ENCODE data around the gene BRI3. TPM values are rescaled to one million over a fixed set of nuclear protein-coding genes. Genes with fewer than 3 reads are reported as not detected.
A peak's percentile ranks its signal among the peaks of the same experiment; 100 is the strongest.

BRI3 gene
- total and polyA plus RNA-seq, 2 of the 4 experiments (the other 2 are of a cell fraction): 24.7 to 68.3 TPM

GRCh38 chr7:98251601-98252424, 29.7 kb upstream of the BRI3 start, which contains the start of gene TECPR1:
TECPR1 (minus strand) TSS chr7:98252232; CDS start chr7:98246146, 6,086 bp downstream.
- H4K20me1 ChIP-seq (ENCODE audit: insufficient read depth, low read length): no peaks in the 10 kb centered on the region; the same call in 1 of the 2 replicates
- H3K27ac ChIP-seq (ENCODE audit: insufficient read depth, low read length): peak within 1 kb of the TSS; percentile 62
- no TSS peak for BruUV-seq (replicated peaks)
- peaks cover 32 to 47% of the 10 kb centered on the region in 2 experiments for H3K79me1 ChIP-seq (ENCODE audit: low read depth in 1 of 2, low read length in 2 of 2)
- peak within 1 kb of the TSS; percentile 73 for H3K4ac ChIP-seq (ENCODE audit: low read depth, low read length)
- H3K9ac ChIP-seq (ENCODE audit: low read depth, low read length): peak within 1 kb of the TSS; percentile 72
- H2AK9ac ChIP-seq (replicated peaks; ENCODE audit: low read depth, low read length, poor library complexity): peak within 1 kb of the TSS; percentile 96
- WGBS, 2 experiments (ENCODE audit: extremely low coverage in 2 of 2, insufficient read length in 1 of 2): 0% methylated on average over 29 of the region's 69 CpGs; no CpG with 5 or more reads in 1 of the 2 experiments
- H3K4me1 ChIP-seq (ENCODE audit: control insufficient read depth, insufficient read depth, low read length): peaks cover 8% of the 10 kb centered on the region
- H3K14ac ChIP-seq (replicated peaks; ENCODE audit: low read depth, low read length): peak within 1 kb of the TSS; percentile 87
- ATAC-seq (ENCODE audit: low read depth) (peak; percentile 100), DNase-seq (peak; percentile 86)
- in situ Hi-C loops (cut with MboI; ENCODE audit: low sequenced_read_pairs) (no loop called here), intact Hi-C loops (cut with micrococcal nuclease) (loop anchor here (1.0 kb wide), 2 partner anchors 40 to 146 kb away; partner anchors contain the start of gene LMTK2), dilution Hi-C loops (cut with HindIII; ENCODE audit: low sequenced_read_pairs, unreplicated experiment) (no loop called here)
- peak within 1 kb of the TSS; percentile 99 for H2AFZ ChIP-seq (replicated peaks; ENCODE audit: low read length, poor library complexity)
- H3K36me3 ChIP-seq (ENCODE audit: control insufficient read depth, insufficient read depth, low read length): peaks cover 2% of the 10 kb centered on the region; the same call in 1 of the 2 replicates
- H3K4me2 ChIP-seq (ENCODE audit: low read depth, low read length): peak within 1 kb of the TSS; percentile 91
- peak within 1 kb of the TSS; percentile 42 for H2BK5ac ChIP-seq (ENCODE audit: low read depth, low read length, poor library complexity, severe bottlenecking)
- POLR2A ChIA-PET (ENCODE audit: unreplicated experiment): no interaction called here
- no peak within 1 kb of the TSS for H2BK20ac ChIP-seq (ENCODE audit: low read depth, low read length)
- peak within 1 kb of the TSS; percentile 54; the same call in 1 of the 2 replicates for H4K91ac ChIP-seq (ENCODE audit: insufficient read depth, low read depth, low read length)
- H2BK120ac ChIP-seq (ENCODE audit: low read depth, low read length): peak within 1 kb of the TSS; percentile 12; the same call in 1 of the 2 replicates
- CTCF ChIA-PET: interaction anchor here (0.5 kb wide), 1 partner anchor 147 kb away, joined by 7 read pairs; no protein-coding TSS in a partner anchor
- no peak within 1 kb of the TSS; the same call in 1 of the 2 replicates for H3K23ac ChIP-seq (ENCODE audit: low read depth, low read length)
- peak within 1 kb of the TSS; percentile 94 for H3K4me3 ChIP-seq (ENCODE audit: insufficient read depth, low read depth, low read length)
- H3K9me3 ChIP-seq (ENCODE audit: control insufficient read depth, insufficient read depth, low read length): no peaks in the 10 kb centered on the region
- no peak within 1 kb of the TSS for H2BK15ac ChIP-seq (ENCODE audit: low read depth, low read length)
- H4K5ac ChIP-seq (ENCODE audit: low read depth, low read length): peak within 1 kb of the TSS; percentile 72
- H2AK5ac ChIP-seq (ENCODE audit: low read depth, low read length): peak within 1 kb of the TSS; percentile 63
- H3K18ac ChIP-seq (ENCODE audit: low read depth, low read length): no peak within 1 kb of the TSS
- H3K27me3 ChIP-seq (ENCODE audit: control insufficient read depth, insufficient read depth, low read length): no peaks in the 10 kb centered on the region
- H3K9me1 ChIP-seq (ENCODE audit: insufficient read depth, low read length): no peaks in the 10 kb centered on the region; the same call in 1 of the 2 replicates
- peak within 1 kb of the TSS; percentile 69 to 87 for H4K8ac ChIP-seq (ENCODE audit: low read depth in 2 of 2, low read length in 2 of 2)
- H3K56ac ChIP-seq (ENCODE audit: extremely low read depth, insufficient read depth, low read length): no peak within 1 kb of the TSS; the same call in 1 of the 2 replicates
- TF ChIP-seq, protein P1, sequence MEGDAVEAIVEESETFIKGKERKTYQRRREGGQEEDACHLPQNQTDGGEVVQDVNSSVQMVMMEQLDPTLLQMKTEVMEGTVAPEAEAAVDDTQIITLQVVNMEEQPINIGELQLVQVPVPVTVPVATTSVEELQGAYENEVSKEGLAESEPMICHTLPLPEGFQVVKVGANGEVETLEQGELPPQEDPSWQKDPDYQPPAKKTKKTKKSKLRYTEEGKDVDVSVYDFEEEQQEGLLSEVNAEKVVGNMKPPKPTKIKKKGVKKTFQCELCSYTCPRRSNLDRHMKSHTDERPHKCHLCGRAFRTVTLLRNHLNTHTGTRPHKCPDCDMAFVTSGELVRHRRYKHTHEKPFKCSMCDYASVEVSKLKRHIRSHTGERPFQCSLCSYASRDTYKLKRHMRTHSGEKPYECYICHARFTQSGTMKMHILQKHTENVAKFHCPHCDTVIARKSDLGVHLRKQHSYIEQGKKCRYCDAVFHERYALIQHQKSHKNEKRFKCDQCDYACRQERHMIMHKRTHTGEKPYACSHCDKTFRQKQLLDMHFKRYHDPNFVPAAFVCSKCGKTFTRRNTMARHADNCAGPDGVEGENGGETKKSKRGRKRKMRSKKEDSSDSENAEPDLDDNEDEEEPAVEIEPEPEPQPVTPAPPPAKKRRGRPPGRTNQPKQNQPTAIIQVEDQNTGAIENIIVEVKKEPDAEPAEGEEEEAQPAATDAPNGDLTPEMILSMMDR (conservative IDR thresholded peaks at IDR 0.05; ENCODE audit: low read depth, low read length): no peak
- TF ChIP-seq MAZ (IDR thresholded peaks at IDR 0.05; ENCODE audit: borderline replicate concordance, low read depth, low read length) (peak; percentile 62; the same call in 1 of the 2 replicates), RAD21 (IDR thresholded peaks at IDR 0.05; ENCODE audit: low read length) (no peak), SMC3 (IDR thresholded peaks at IDR 0.05; ENCODE audit: low read depth, low read length) (no peak), MXI1 (IDR thresholded peaks at IDR 0.05; ENCODE audit: borderline replicate concordance, low read depth, low read length) (no peak; the same call in 1 of the 2 replicates), POLR2A (IDR thresholded peaks at IDR 0.05; ENCODE audit: low read depth, low read length) (no peak), MAFK (IDR thresholded peaks at IDR 0.05; ENCODE audit: low read depth, low read length) (no peak), RFX5 (IDR thresholded peaks at IDR 0.05; ENCODE audit: low read depth, low read length) (no peak), BHLHE40 (IDR thresholded peaks at IDR 0.05; ENCODE audit: low read depth, low read length) (no peak), CEBPB (IDR thresholded peaks at IDR 0.05; ENCODE audit: low read depth, low read length) (no peak), CHD1 (IDR thresholded peaks at IDR 0.05; ENCODE audit: low read depth, low read length) (no peak), FOS (IDR thresholded peaks at IDR 0.05; ENCODE audit: low read depth, low read length) (peak; percentile 31; the same call in 1 of the 2 replicates), NFE2L2 (IDR thresholded peaks at IDR 0.05; ENCODE audit: low read depth, low read length) (no peak)
- TF ChIP-seq, protein P2, sequence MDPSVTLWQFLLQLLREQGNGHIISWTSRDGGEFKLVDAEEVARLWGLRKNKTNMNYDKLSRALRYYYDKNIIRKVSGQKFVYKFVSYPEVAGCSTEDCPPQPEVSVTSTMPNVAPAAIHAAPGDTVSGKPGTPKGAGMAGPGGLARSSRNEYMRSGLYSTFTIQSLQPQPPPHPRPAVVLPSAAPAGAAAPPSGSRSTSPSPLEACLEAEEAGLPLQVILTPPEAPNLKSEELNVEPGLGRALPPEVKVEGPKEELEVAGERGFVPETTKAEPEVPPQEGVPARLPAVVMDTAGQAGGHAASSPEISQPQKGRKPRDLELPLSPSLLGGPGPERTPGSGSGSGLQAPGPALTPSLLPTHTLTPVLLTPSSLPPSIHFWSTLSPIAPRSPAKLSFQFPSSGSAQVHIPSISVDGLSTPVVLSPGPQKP (IDR thresholded peaks at IDR 0.05; ENCODE audit: borderline replicate concordance, low read depth, low read length): no peak

All from IMR-90 (cell line).